ENCODE results near the gene ERP44. TPM values are rescaled to one million over a fixed set of nuclear protein-coding genes. Genes with fewer than 3 reads are reported as not detected.

The ERP44 gene
- total and polyA plus RNA-seq, 2 experiments from 2014 or later = 40.6 to 52.1 TPM

DNA sequence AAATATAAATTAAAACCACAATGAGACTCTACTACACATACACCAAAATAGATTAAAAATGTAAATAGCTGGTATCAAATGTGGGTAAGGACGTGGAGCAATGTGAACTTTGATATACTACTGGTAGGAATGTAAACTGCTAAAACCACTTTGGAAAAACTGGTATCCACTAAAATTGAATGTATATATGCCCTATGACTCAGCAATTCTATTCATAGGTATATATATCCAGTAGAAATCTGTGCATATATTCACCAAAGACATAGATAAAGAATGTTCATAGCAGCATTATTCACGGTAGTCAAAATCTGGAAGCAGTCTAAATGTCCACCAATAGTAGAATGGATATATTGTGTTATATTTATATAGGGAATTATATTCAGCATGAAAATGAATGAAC lies 85.2 kb downstream of the ERP44 start:
- Histone ChIP-seq H3K27me3 (no peaks in the 10 kb centered on the region), H4K20me1 (ENCODE audit: insufficient read depth, poor library complexity, severe bottlenecking) (no peaks in the 10 kb centered on the region), H3K79me2 (no peaks in the 10 kb centered on the region), H3K27ac (no peak overlapping the region), H3K9me2 (replicated peaks; ENCODE audit: insufficient read depth) (no peaks in the 10 kb centered on the region), H3K9me3 (ENCODE audit: low read depth) (no peaks in the 10 kb centered on the region), H3K4me2 (no peak overlapping the region), H3K36me3 (replicated peaks; ENCODE audit: insufficient read depth, low read depth) (no peaks in the 10 kb centered on the region), H2AFZ (no peak overlapping the region), H3K4me3 (no peak overlapping the region), H3K4me1 (ENCODE audit: insufficient read depth) (no peaks in the 10 kb centered on the region)
- TF ChIP-seq, protein P1, sequence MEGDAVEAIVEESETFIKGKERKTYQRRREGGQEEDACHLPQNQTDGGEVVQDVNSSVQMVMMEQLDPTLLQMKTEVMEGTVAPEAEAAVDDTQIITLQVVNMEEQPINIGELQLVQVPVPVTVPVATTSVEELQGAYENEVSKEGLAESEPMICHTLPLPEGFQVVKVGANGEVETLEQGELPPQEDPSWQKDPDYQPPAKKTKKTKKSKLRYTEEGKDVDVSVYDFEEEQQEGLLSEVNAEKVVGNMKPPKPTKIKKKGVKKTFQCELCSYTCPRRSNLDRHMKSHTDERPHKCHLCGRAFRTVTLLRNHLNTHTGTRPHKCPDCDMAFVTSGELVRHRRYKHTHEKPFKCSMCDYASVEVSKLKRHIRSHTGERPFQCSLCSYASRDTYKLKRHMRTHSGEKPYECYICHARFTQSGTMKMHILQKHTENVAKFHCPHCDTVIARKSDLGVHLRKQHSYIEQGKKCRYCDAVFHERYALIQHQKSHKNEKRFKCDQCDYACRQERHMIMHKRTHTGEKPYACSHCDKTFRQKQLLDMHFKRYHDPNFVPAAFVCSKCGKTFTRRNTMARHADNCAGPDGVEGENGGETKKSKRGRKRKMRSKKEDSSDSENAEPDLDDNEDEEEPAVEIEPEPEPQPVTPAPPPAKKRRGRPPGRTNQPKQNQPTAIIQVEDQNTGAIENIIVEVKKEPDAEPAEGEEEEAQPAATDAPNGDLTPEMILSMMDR (IDR thresholded peaks at IDR 0.05; ENCODE audit: poor library complexity) = no peak
- TF ChIP-seq EZH2 (IDR thresholded peaks at IDR 0.05; ENCODE audit: borderline replicate concordance) = no peak
- no peak for TF ChIP-seq EZH2phosphoT487 (IDR thresholded peaks at IDR 0.05; ENCODE audit: low read depth, severe bottlenecking, unreplicated experiment)
- 85% methylated on average over 2 of the region's 2 CpGs for WGBS (ENCODE audit: low lambda C conversion rate, missing lambda C conversion rate)
- DNase-seq (ENCODE audit: low spot score) = no peak

DNA sequence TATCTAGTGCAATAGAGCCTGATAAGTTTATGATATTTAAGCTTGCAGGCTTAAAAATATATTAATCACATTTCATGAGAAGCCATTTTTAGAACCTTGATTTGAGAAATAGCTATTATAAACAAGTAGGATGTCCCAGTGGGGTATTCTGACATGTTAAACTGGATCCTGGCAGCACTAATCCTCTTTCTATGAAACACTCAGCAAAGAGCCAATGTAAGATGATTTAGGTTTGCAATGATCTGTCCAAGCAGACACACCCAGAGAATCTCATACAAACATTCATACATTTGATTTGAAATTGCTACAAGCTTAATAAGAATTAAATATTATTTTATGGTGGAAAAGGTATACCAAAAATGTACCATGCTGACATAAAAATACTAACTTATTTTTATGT lies 86.5 kb downstream of the ERP44 start:
- no peaks in the 10 kb centered on the region for H3K9me3 ChIP-seq (ENCODE audit: low read depth)
- no peak overlapping the region for H3K4me2 ChIP-seq
- no peaks in the 10 kb centered on the region for H3K4me1 ChIP-seq (ENCODE audit: insufficient read depth)
- H4K20me1 ChIP-seq (ENCODE audit: insufficient read depth, poor library complexity, severe bottlenecking) = no peaks in the 10 kb centered on the region
- H3K27ac ChIP-seq = no peak overlapping the region
- H2AFZ ChIP-seq = no peak overlapping the region
- H3K36me3 ChIP-seq (replicated peaks; ENCODE audit: insufficient read depth, low read depth) = no peaks in the 10 kb centered on the region
- no peaks in the 10 kb centered on the region for H3K9me2 ChIP-seq (replicated peaks; ENCODE audit: insufficient read depth)
- no peaks in the 10 kb centered on the region for H3K79me2 ChIP-seq
- TF ChIP-seq, protein P1 (IDR thresholded peaks at IDR 0.05; ENCODE audit: poor library complexity) = no peak
- TF ChIP-seq EZH2phosphoT487 (IDR thresholded peaks at IDR 0.05; ENCODE audit: low read depth, severe bottlenecking, unreplicated experiment) (no peak), EZH2 (IDR thresholded peaks at IDR 0.05; ENCODE audit: borderline replicate concordance) (no peak)
- H3K27me3 ChIP-seq = no peaks in the 10 kb centered on the region
- H3K4me3 ChIP-seq = no peak overlapping the region
- no peak for DNase-seq (ENCODE audit: low spot score)

- peak; percentile 47 for DNase-seq (ENCODE audit: low spot score)
- H3K4me3 ChIP-seq = no peak overlapping the region
These were observed 87.6 kb downstream of the ERP44 start for GRCh38 chr9:100011062-100011681.

More at GRCh38 chr9:100011062-100011681, 87.6 kb downstream of the ERP44 start:
- TF ChIP-seq EZH2 (IDR thresholded peaks at IDR 0.05; ENCODE audit: borderline replicate concordance) (no peak), EZH2phosphoT487 (IDR thresholded peaks at IDR 0.05; ENCODE audit: low read depth, severe bottlenecking, unreplicated experiment) (no peak)
- TF ChIP-seq, protein P1 (IDR thresholded peaks at IDR 0.05; ENCODE audit: poor library complexity) = peak; percentile 63
- Histone ChIP-seq H4K20me1 (ENCODE audit: insufficient read depth, poor library complexity, severe bottlenecking) (no peaks in the 10 kb centered on the region), H3K36me3 (replicated peaks; ENCODE audit: insufficient read depth, low read depth) (no peaks in the 10 kb centered on the region), H3K27me3 (no peaks in the 10 kb centered on the region), H3K4me1 (ENCODE audit: insufficient read depth) (no peaks in the 10 kb centered on the region), H3K9me2 (replicated peaks; ENCODE audit: insufficient read depth) (no peaks in the 10 kb centered on the region), H3K9me3 (ENCODE audit: low read depth) (no peaks in the 10 kb centered on the region), H3K4me2 (no peak overlapping the region), H3K27ac (no peak overlapping the region), H2AFZ (no peak overlapping the region), H3K79me2 (no peaks in the 10 kb centered on the region)
- 38% methylated on average over 1 of the region's 1 CpG for WGBS (ENCODE audit: low lambda C conversion rate, missing lambda C conversion rate)

All from hepatocyte (in vitro differentiated cells).